Esophagus (tissue), 2 donors: ENCODE results near the gene RSF1. TPM values are rescaled to one million over a fixed set of nuclear protein-coding genes. Genes with fewer than 3 reads are reported as not detected.
A peak's percentile ranks its signal among the peaks of the same experiment; 100 is the strongest.
"Not testable (repeated sequence)": the region's sequence is repeated elsewhere in the genome, so short reads cannot be mapped to it uniquely, and the experiment has no call there.

ENCODE experiments used
- H3K27ac ChIP-seq, 2 donors: one replicate each; pipeline ENCODE4 v1.5.1; 2013; ENCODE audit warnings: low read depth in 2 of 2, mild to moderate bottlenecking in 2 of 2, inconsistent platforms in 1 of 2, low read length in 1 of 2, moderate library complexity in 1 of 2
- H3K27me3 ChIP-seq, 2 donors: one replicate each; pipeline ENCODE4 v1.6.1; 2013; ENCODE audit warnings: low read length in 2 of 2, control low read depth in 1 of 2, mild to moderate bottlenecking in 1 of 2; ENCODE audit not compliant: insufficient read depth in 2 of 2, control insufficient read depth in 1 of 2
- H3K36me3 ChIP-seq, 2 donors: one replicate each; pipeline ENCODE4 v1.6.1; 2013; ENCODE audit warnings: low read length in 1 of 2; ENCODE audit not compliant: control insufficient read depth in 2 of 2, insufficient read depth in 2 of 2
- H3K4me1 ChIP-seq, 2 donors: one replicate each; pipeline ENCODE4 v1.6.1; 2013; ENCODE audit warnings: low read length in 1 of 2; ENCODE audit not compliant: control insufficient read depth in 2 of 2, insufficient read depth in 2 of 2
- H3K4me3 ChIP-seq, 2 donors: one replicate each; pipeline ENCODE4 v1.5.1; 2013; ENCODE audit warnings: low read length in 2 of 2, mild to moderate bottlenecking in 2 of 2, low read depth in 1 of 2, moderate library complexity in 1 of 2
- H3K9me3 ChIP-seq, 2 donors: one replicate each; pipeline ENCODE4 v1.6.1; 2013; ENCODE audit warnings: mild to moderate bottlenecking in 2 of 2, low read depth in 1 of 2, low read length in 1 of 2, moderate library complexity in 1 of 2; ENCODE audit not compliant: control insufficient read depth in 2 of 2, insufficient read depth in 1 of 2
- WGBS, 2 donors: extraction: QIAGEN DNeasy Blood & Tissue Kit; methylation state at CpG; one replicate each; pipeline ENCODE4 v1.1.7; 2013; 5-methylcytosine and 5-hydroxymethylcytosine counted together
- polyA plus RNA-seq, 2 donors: library from polyadenylated mRNA; stranded (reverse); fragments of 200-250 nt; gene quantifications; one replicate each; pipeline ENCODE4 v1.2.3, GENCODE V29; 2013
- donor health status: healthy with polysubstance abuse.
- donor health status: Bipolar disorder and iron deficiency.

Gene RSF1
- polyA plus RNA-seq, 2 donors: 4.8 to 8.3 TPM

DNA sequence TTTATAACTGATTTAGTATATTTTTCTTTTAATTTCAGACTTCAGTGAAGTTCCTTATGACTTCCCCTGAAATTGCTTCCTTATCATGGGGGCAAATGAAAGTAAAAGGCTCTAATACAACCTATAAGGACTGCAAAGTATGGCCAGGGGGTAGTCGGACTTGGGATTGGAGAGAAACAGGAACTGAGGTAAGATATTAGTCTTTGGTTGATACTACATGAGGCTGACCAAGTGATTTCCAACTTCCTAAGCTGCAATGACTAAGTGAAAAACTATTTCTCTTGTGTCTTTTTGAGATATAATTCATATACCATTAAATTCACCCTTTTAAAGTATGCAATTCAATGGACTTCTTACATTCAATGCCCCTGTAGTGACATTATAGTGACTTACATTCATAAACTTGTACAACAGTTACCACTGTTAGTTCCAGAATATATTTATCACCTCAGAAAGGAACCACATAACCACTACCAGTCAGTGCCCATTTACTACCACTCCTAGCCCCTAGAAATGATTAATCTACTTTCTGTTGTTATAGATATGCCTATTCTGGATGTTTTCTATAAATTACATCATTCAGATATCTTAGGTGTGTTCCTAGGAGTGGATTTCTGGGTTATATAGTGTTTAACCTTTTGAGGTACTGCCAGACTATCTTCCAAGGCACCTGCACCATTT, 22.1 kb upstream of the RSF1 start:
- Histone ChIP-seq H3K27me3 (no peaks in the 10 kb centered on the region), H3K36me3 (no peaks in the 10 kb centered on the region), H3K9me3 (no peaks in the 10 kb centered on the region), H3K4me1 (no peaks in the 10 kb centered on the region), H3K27ac (no peak overlapping the region), H3K4me3 (no peak overlapping the region)
- WGBS, 2 donors: 70 to 85% methylated on average over 1 of the region's 1 CpG

DNA sequence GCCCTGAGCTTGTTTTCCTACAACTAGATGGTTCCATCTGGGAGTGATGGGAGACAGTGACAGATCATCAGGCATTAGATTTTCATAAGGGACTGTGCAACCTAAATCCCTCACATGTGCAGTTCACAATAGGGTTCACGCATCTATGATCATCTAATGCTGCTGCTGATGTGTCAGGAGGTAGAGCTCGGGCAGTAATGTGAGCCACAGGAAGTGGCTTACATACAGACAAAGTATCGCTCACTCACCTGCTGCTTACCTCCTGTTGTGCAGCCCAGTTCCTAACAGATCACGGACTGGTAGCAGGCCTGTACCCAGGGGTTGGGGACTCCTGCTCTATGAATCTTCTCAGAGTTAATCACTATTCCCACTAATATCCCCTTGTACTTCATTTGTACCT, 12.8 kb upstream of the RSF1 start:
- H3K4me3 ChIP-seq: no peak overlapping the region
- 86 to 89% methylated on average over 4 of the region's 4 CpGs for WGBS, 2 donors
- no peaks in the 10 kb centered on the region for H3K27me3 ChIP-seq
- no peaks in the 10 kb centered on the region for H3K4me1 ChIP-seq
- no peaks in the 10 kb centered on the region for H3K9me3 ChIP-seq
- H3K36me3 ChIP-seq: peaks cover 0 to 2% of the 10 kb centered on the region in 2 donors
- no peak overlapping the region for H3K27ac ChIP-seq

DNA sequence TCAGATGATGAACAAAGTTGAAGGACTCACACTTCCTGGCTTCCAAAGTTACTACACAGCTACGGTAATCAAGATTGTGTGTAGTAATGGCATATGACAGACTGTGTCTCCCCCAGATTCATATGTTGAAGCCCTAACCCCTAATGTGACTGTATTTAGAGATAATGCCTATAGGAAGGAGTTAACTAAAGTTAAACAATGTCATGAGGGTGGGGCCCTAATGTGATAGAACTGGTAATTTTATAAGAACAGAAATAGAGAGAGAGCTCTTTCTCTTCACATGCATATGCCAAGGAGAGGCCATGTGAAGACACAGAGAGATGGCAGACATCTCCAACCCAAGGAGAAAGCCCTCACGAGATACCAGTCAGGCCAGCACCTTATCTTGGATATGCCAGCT, 8.4 kb upstream of the RSF1 start:
- no peaks in the 10 kb centered on the region for H3K4me1 ChIP-seq
- H3K27me3 ChIP-seq: no peaks in the 10 kb centered on the region
- H3K27ac ChIP-seq: no peak overlapping the region
- peaks cover 0 to 2% of the 10 kb centered on the region in 2 donors for H3K36me3 ChIP-seq
- H3K4me3 ChIP-seq: no peak overlapping the region
- no peaks in the 10 kb centered on the region for H3K9me3 ChIP-seq
- WGBS, 2 donors: 93 to 96% methylated on average over 2 of the region's 2 CpGs

DNA sequence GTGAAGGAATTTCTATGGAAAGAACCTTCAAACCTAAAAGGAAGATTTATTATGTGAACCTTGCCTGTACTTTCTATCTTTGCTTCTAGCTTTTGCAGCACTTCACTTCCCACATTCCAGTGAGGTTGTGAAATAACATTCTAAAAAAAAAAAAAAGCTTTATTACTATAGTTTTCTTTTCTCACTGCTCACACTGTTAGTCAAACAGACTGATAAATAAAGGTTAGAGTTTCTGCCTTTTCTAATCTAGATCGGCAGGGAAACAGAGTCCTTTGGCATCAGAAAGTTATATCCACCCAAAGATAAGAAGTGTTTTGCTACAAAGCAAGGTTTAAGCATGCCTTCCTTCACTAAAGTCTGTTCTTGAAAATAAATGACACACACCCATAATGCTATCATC, 3.3 kb upstream of the RSF1 start:
- Histone ChIP-seq H3K36me3 (no peaks in the 10 kb centered on the region), H3K27ac (no peak overlapping the region), H3K4me1 (no peaks in the 10 kb centered on the region)

DNA sequence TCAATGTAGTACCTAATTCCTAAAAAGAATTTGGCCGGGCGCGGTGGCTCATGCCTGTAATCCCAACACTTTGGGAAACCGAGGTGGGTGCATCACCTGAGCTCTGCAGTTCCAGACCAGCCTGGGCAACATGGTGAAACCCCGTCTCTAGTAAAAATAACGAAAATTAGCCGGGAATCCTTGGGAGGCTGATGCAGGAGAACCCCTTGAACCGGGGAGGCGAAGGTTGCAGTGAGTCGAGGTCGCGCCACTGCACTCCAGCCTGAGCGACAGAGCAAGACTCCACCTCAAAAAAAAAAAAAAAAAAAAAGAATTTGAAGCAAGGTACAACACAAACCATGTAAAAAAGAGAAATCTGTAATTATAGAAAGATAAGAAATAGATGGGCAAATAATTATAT, 1.6 kb upstream of the RSF1 start:
- 67 to 68% methylated on average over 13 of the region's 13 CpGs for WGBS, 2 donors
- H3K36me3 ChIP-seq, H3K4me1 ChIP-seq, H3K9me3 ChIP-seq, H3K27me3 ChIP-seq, H3K27ac ChIP-seq: not testable (repeated sequence)
- peak overlapping the region in 1 of 2 donors; percentile 100 for H3K4me3 ChIP-seq

More for the DNA sequence above, 3.3 kb upstream of the RSF1 start:
- Histone ChIP-seq H3K4me3 (no peak overlapping the region), H3K9me3 (no peaks in the 10 kb centered on the region), H3K27me3 (no peaks in the 10 kb centered on the region)
- 39 to 53% methylated on average over 1 of the region's 1 CpG for WGBS, 2 donors

DNA sequence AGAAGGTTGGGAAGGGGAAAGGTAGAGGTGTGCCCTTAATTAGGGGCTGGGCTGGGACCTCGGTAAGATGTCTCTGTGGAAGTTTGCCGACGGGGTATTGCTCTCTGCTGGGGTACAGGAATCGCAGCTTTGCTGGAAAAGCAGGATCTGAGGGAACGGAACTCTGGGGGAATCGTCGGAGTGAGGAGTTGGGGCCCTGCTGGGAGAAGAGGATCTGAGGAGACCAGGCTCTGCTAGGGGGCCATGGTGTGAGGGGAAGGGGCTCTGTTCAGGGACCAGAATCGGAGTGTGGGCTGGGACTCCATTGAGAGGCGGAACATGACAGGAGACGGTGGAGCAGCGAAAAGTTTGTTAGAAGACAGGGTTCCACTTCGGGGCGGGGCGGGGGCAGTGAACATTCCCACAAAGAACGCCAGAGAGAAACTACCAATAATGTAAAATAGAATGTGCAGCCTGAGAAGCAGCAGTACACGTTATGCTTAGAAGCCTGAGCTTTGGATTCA, 878 bp upstream of the RSF1 start:
- Histone ChIP-seq H3K4me3 (peak overlapping the region; percentile 91 to 100), H3K36me3 (no peaks in the 10 kb centered on the region), H3K4me1 (no peaks in the 10 kb centered on the region), H3K27me3 (no peaks in the 10 kb centered on the region), H3K27ac (peak overlapping the region; percentile 76 to 79), H3K9me3 (no peaks in the 10 kb centered on the region)
- 1 to 2% methylated on average over 16 of the region's 16 CpGs for WGBS, 2 donors

DNA sequence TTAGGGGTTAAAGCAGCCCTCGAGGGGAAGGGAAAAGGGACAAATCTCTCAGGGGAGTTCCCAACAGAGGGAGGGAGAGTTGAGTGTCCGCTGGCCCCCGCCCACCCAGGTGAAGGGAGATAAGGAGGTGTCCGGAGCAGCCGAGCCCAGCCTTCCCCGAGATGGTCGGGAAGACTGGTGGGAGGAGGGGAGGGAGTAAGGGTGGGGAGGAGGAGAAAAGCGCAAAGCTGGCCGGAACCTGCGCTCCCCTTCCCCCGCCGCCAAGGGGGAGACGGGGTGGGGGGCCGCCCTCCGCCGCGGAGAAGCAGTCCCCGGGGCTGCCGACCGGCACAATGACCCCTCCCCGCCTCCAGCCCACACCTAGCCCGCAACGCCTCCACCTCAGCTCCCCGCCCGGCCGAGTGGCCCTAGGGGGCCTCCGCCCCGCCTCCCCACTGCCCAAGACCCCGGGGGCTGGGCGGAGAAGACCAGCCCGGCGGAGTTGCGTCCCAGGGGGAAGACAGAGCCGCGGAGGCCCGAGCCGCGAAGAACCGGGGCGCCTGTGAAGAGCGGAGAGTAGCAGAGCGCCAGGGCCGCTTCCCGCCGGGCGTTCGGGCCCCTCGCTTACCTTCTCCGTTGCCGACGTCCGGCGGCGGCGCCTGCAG, 479 bp downstream of the RSF1 start:
- Histone ChIP-seq H3K9me3 (no peaks in the 10 kb centered on the region), H3K4me1 (no peaks in the 10 kb centered on the region)
- 0 to 1% methylated on average over 44 to 54 of the region's 55 CpGs for WGBS, 2 donors

DNA sequence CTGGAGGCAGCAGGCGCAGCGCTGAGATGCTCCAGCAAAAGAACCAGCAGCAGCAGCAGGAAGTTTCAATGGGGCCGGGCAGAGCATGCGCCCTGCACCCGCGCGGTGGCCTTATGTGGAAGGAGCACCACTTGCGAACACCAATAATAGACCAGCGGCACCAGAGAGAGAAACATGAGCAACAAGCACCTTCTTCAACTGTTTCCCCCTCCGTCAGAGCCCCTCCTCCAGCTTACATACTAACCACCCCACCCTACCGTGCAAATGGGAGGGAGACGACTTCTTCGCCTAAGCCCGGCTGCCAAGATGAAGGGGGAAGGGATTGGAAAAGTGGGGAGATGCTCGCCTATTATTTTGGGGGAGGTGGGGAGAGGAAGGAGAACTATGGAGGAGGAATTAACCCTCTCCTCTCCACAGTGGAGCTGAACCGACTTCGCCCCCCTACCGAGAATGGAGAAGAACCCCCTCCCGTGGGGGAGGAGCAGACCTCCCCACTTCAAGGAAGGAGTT, 1.1 kb downstream of the RSF1 start:
- Histone ChIP-seq H3K36me3 (no peaks in the 10 kb centered on the region), H3K27ac (peak overlapping the region; percentile 92 to 94), H3K27me3 (no peaks in the 10 kb centered on the region), H3K4me3 (peak overlapping the region; percentile 91 to 100), H3K4me1 (no peaks in the 10 kb centered on the region), H3K9me3 (no peaks in the 10 kb centered on the region)
- 0% methylated on average over 19 of the region's 19 CpGs for WGBS, 2 donors

More for the DNA sequence above, 479 bp downstream of the RSF1 start:
- Histone ChIP-seq H3K27ac (peak overlapping the region; percentile 92 to 94), H3K27me3 (no peaks in the 10 kb centered on the region), H3K4me3 (peak overlapping the region; percentile 91 to 100), H3K36me3 (no peaks in the 10 kb centered on the region)

DNA sequence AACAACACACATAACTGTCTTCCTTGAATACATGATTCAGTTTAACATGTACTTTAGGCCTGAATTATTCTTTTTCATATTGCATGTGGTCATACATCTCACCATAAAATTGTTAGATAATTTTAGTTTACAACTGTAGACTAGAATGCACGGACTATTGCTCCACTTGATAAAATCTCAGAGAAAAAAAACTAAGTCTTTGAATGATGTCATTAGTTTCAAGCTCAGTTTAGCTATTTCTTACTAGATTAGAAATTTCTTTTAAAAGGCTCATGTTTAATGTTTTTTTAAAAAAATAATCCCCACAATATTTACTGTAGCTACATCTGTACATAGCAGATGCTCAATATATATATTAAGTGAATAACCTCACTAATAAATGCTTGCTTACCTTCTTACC, 5.1 kb downstream of the RSF1 start:
- 77 to 84% methylated on average over 1 of the region's 1 CpG for WGBS, 2 donors
- no peaks in the 10 kb centered on the region for H3K4me1 ChIP-seq
- H3K27ac ChIP-seq: no peak overlapping the region
- peaks cover 0 to 3% of the 10 kb centered on the region in 2 donors for H3K36me3 ChIP-seq
- H3K4me3 ChIP-seq: no peak overlapping the region
- H3K9me3 ChIP-seq: no peaks in the 10 kb centered on the region
- no peaks in the 10 kb centered on the region for H3K27me3 ChIP-seq
